SKM-1 (cell line): ENCODE measurements around the gene HEATR5A.

Experiments
- DNase-seq: peaks from one replicate; lab custom pipeline; 2025; ENCODE audit not compliant: unreplicated experiment; lab: John Stamatoyannopoulos, UW

The HEATR5A gene

DNA sequence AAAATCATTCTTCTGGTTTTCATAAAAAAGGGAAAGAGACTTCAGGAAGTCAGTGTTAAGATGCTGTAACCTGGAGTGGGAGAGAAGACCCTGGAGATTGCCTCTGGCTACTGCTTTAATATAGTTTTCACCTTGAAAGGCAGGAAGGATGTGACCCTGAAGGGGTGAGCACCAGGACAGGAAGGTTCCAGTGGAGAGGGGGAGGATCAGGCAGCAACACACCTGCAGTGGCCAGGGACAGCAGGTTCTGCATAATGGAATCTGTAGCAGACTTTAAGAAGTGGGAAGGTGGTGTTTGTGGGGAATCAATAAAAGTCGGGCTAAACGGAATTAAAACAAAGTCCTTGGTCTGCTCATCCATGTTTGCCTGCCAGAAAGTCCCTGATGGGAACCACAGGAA is 6.3 kb upstream of the HEATR5A start:
- DNase-seq: no peak

DNA sequence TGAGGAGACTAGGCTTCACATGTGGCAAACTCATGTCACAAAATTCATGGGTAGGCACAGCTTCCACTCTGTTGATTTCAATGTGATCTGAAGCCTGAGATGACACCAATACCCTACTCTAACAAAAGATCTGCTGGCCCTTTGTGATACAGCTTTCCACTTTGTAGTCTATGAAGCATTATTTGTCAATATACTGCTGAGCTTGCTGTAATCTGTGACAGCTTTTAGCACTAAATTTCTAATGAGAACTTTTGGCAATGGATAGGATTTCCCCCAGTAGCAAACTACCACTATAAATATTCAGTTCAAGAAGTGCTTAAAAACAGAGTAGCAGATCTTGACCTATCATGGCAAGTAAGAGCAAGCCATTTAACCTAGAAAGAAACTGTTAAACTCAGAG is 5.6 kb upstream of the HEATR5A start:
- no peak for DNase-seq

DNA sequence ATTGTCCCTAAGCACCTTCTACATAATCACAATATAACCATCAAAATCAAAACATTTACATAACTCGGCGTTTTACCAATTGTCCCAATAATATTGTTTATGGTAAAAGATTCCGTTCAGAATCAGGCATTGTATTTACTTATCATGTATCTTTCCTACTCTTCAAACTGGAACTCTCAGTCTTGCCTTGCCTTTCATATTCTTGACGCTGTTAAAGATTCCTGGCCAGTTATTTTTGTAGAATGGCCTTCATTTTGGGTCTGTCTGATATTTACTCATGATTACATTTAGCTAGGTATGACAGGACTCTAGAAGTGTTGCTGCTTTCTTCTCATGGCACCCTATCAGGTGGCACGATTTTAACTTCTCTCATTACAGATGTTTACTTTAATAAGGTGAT is 850 bp upstream of the HEATR5A start:
- no peak for DNase-seq

DNA sequence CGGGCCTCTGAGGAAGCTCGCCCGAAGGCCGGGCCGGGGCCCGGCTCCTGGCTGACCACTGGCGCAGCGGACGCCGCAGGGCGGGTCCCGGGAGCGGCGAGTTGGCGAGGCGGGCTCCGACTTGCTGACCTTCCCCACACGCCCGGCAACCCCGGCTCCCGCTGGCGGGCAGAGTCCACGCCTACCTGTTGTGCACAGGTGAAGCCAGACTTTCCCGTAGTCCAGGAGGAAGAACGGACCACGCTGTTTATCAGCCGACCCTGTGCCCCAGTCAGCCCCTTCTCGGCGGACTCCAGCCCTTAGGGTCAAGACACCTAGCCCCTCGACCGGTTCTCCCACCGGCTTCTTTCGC is 407 bp downstream of the HEATR5A start:
- DNase-seq: no peak

- no peak for DNase-seq
These were observed 977 bp downstream of the HEATR5A start for GRCh38 chr14:31419179-31419966.

GRCh38 chr14:31418440-31418839 is 1.9 kb downstream of the HEATR5A start:
- DNase-seq: no peak

DNA sequence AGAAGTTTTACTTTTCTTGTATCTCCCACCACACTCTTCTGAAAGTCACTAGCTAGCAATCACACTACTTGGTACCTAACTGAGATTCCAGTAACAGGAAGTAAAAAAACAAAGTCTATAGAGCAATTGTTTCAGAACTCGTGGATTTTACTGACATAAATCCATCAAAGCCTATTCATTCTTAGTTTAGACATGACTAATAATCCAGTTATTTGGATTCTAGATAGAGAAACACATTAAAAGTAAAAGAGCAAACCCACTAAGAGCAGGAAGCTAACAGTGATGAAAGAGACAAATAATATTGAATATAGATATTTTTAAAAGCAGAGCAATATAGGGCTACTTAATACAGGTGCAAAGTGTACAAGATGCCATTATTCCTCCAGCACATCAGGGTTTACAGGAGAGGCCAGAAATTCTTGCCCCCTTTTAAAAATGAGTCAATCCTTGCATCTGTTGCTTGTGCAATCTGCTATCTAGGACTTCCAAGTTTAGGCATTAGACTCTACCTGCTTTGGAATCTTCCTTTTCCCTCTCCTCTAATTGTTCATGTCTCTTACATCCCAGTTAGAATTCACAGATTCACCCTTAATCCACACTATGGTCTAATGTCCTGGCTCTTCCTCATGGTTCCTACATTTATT is 6.0 kb downstream of the HEATR5A start:
- no peak for DNase-seq

GRCh38 chr14:31411218-31411727 is 9.1 kb downstream of the HEATR5A start:
- no peak for DNase-seq

DNA sequence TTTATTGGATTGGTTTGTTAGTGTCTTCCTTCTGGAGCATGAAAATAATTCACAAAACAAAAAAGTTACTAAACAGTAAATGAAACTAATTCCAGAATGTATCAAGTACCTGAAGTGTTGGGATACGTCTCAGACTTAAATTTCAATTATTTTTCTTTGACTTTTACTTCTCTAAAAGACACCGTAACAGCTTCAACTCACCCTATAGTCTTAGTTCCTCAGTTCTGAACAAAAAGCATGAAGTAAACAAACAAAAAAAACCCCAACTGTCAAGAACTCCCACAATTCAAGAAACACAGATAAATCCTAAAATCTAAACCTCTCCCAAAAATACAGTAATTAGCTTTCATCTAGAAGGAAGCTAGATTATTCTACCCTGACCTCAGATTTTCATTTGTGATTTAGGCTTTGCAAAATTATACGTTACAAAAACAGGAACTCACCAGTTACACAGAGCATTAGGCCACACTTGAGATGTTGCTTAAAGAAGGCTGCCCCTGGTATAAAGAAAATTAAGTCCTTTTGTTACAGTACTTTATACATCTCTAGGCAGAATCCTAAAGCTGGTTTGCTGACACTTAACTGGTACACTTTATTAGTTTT is 10.2 kb downstream of the HEATR5A start:
- DNase-seq: peak; percentile 22

DNA sequence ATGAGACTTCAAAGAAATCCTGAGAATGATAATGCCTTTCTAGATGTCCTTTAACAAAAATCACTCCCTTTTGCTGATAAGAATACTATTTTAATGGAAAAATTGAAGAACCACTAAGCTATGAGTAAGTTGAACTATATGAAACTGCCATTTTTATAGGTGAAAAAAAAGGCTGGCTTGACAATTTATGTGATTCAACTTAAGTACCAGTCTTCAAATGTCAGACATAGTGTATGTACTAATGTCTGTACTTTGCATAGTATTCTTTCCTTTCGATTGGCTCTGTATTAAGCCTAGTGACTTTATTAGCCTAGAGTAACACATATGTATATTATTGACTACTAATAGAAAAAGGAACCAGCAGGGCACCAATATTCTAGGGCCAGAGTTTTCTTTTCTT is 11.9 kb downstream of the HEATR5A start:
- no peak for DNase-seq

- DNase-seq: no peak
These were observed 14.6 kb downstream of the HEATR5A start for GRCh38 chr14:31405599-31406232.

DNA sequence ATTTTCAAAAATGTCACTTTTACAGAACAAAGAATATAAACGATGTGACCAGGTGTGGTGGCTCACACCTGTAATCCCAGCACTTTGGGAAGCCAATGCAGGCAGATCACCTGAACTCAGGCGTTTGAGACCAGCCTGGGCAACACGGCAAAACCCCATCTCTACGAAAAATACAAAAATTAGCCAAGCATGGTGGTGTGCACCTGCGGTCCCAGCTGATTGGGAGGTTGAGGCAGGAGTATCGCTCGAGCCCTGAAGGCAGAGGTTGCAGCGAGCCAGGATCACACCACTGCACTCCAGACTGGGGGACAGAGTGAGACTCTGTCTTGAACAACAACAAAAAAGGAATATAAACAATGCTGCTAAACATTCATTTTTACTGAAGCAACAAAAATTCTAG is 15.2 kb downstream of the HEATR5A start:
- DNase-seq: no peak

DNA sequence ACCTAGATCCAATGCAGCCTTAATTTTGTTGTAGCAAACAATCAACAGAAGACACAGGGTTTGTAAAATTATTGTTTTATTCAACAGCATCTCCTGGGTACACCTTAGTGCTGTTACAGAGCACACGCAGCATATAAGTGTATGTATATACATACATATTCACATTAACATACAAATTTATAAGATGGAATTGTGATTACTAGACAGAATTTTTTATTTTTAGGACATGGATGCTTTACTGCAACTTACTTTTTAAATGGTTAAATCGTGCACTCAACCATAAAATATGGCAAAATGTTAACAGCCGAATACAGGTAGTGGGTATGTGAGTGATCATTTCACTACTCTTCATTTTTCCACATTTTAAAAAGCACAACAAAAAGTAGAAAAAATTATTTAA is 16.6 kb downstream of the HEATR5A start:
- no peak for DNase-seq

GRCh38 chr14:31402764-31403439 is 17.4 kb downstream of the HEATR5A start:
- no peak for DNase-seq

- DNase-seq: no peak
These were observed 18.9 kb downstream of the HEATR5A start for GRCh38 chr14:31401369-31401932.

GRCh38 chr14:31400031-31400638 is 20.2 kb downstream of the HEATR5A start:
- DNase-seq: no peak

DNA sequence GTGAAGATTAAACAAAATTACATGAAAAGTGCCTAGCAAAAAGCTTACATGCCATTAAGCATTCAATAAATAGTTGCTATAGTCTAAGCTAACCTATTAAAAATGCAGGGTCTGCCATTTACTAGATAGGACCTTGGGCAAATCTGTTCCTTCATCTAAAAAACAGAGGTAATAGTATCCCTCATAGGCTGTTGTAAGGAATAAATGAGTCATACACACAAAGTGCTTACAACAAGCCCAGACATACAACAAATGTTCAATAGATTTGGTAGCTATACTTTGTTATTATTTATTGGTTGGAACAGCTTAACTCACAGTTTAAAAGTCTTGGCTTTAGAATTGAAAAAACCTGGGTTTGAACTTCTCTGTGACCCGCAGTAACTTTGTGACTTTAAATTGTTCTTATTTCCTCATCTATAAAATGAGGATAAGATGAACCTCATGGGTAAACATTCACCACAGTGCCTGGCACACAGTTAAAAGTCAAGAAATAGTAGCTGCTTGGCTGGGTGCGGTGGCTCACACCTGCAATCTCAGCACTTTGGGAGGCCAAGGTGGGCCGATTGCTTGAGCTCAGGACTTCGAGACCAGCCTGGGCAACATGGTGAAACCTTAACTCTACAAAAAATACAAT is 24.7 kb downstream of the HEATR5A start:
- DNase-seq: no peak

- no peak for DNase-seq
These were observed 25.2 kb downstream of the HEATR5A start for GRCh38 chr14:31395119-31395518.

DNA sequence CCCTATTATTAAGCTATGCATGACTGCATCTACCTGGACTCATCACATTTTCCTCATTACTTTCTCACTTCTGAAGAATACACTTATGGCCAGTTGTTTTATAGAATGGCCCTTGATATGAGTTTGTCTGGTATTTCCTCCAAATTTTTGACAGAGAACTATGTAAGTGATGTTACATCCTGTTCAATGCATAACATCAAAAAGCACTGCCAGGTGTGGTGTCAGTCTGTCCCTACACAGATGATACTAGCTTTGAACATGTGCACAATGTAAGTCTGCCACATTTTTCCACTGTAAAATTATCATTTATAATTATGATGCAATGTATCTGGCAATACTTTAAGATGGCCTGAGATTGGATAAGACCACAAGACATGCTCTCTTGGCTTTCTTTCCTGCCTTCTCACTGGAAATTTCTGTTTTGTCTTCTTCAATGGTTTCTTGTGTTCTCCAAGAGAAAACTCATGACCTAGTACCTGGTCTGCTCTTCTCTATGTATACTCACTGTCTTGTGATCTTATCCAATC is 28.3 kb downstream of the HEATR5A start:
- no peak for DNase-seq

DNA sequence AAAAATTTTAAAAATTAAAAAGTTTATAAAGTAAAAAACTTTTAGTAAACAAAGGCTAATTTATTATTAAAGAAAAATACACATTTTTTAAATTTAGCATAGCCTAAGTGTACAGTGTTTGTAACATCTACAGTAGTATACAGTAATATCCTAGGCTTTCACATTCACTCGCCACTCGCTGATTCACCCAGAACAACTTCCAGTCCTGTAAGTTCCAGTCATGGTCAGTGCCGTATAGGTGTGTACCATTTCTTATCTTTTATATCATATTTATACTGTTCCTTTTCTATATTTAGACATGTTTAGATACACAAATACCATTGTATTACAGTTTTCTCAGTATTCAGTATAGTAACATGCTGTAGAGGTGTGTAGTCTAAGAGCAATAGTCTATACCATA is 28.9 kb downstream of the HEATR5A start:
- no peak for DNase-seq
